Measurements from ENCODE around the gene COL10A1. TPM values are rescaled to one million over a fixed set of nuclear protein-coding genes. Genes with fewer than 3 reads are reported as not detected.
A peak's percentile ranks its signal among the peaks of the same experiment; 100 is the strongest.
"Not testable (repeated sequence)": the region's sequence is repeated elsewhere in the genome, so short reads cannot be mapped to it uniquely, and the experiment has no call there.

Gene COL10A1
- total RNA-seq, 1 donor from 2014 or later = not detected

- no peaks in the 10 kb centered on the region for H3K36me3 Mint-ChIP-seq (ENCODE audit: unreplicated experiment)
- peaks cover 7% of the 10 kb centered on the region for H3K9me3 Mint-ChIP-seq (ENCODE audit: unreplicated experiment)
- TF ChIP-seq CTCF (IDR thresholded peaks at IDR 0.05; ENCODE audit: partially characterized antibody, unreplicated experiment) = no peak
- DNase-seq = no peak
- no peak overlapping the region for H3K4me3 Mint-ChIP-seq (ENCODE audit: unreplicated experiment)
- peaks cover 3% of the 10 kb centered on the region for H3K27me3 Mint-ChIP-seq (ENCODE audit: unreplicated experiment)
- H3K4me1 Mint-ChIP-seq (ENCODE audit: low read depth, unreplicated experiment) = no peaks in the 10 kb centered on the region
- no peak overlapping the region for H3K27ac Mint-ChIP-seq (ENCODE audit: unreplicated experiment)
Measured at GRCh38 chr6:116099036-116099435, 26.9 kb downstream of the COL10A1 start.

GRCh38 chr6:116096979-116097816, 28.7 kb downstream of the COL10A1 start:
- H3K4me1 Mint-ChIP-seq (ENCODE audit: low read depth, unreplicated experiment) = no peaks in the 10 kb centered on the region
- no peak overlapping the region for H3K4me3 Mint-ChIP-seq (ENCODE audit: unreplicated experiment)
- H3K36me3 Mint-ChIP-seq (ENCODE audit: unreplicated experiment) = peaks cover 5% of the 10 kb centered on the region
- H3K27me3 Mint-ChIP-seq (ENCODE audit: unreplicated experiment) = peaks cover 3% of the 10 kb centered on the region
- peak; percentile 40 for TF ChIP-seq CTCF (IDR thresholded peaks at IDR 0.05; ENCODE audit: partially characterized antibody, unreplicated experiment)
- H3K9me3 Mint-ChIP-seq (ENCODE audit: unreplicated experiment) = peaks cover 7% of the 10 kb centered on the region
- no peak for DNase-seq
- H3K27ac Mint-ChIP-seq (ENCODE audit: unreplicated experiment) = no peak overlapping the region

- not testable (repeated sequence) for H3K4me3 Mint-ChIP-seq (ENCODE audit: unreplicated experiment); H3K36me3 Mint-ChIP-seq (ENCODE audit: unreplicated experiment); H3K9me3 Mint-ChIP-seq (ENCODE audit: unreplicated experiment); H3K27me3 Mint-ChIP-seq (ENCODE audit: unreplicated experiment); H3K4me1 Mint-ChIP-seq (ENCODE audit: low read depth, unreplicated experiment); DNase-seq; H3K27ac Mint-ChIP-seq (ENCODE audit: unreplicated experiment)
Measured at GRCh38 chr6:116096048-116096759, 29.7 kb downstream of the COL10A1 start.

GRCh38 chr6:116094041-116094440, 31.9 kb downstream of the COL10A1 start:
- no peaks in the 10 kb centered on the region for H3K27me3 Mint-ChIP-seq (ENCODE audit: unreplicated experiment)
- no peak overlapping the region for H3K4me3 Mint-ChIP-seq (ENCODE audit: unreplicated experiment)
- no peaks in the 10 kb centered on the region for H3K4me1 Mint-ChIP-seq (ENCODE audit: low read depth, unreplicated experiment)
- no peak for DNase-seq
- peaks cover 9% of the 10 kb centered on the region for H3K9me3 Mint-ChIP-seq (ENCODE audit: unreplicated experiment)
- no peak overlapping the region for H3K27ac Mint-ChIP-seq (ENCODE audit: unreplicated experiment)
- TF ChIP-seq CTCF (IDR thresholded peaks at IDR 0.05; ENCODE audit: partially characterized antibody, unreplicated experiment) = no peak
- H3K36me3 Mint-ChIP-seq (ENCODE audit: unreplicated experiment) = peaks cover 13% of the 10 kb centered on the region

GRCh38 chr6:116090251-116090650, 35.7 kb downstream of the COL10A1 start:
- H3K27ac Mint-ChIP-seq (ENCODE audit: unreplicated experiment) = no peak overlapping the region
- H3K4me3 Mint-ChIP-seq (ENCODE audit: unreplicated experiment) = no peak overlapping the region
- no peak for DNase-seq
- no peak for TF ChIP-seq CTCF (IDR thresholded peaks at IDR 0.05; ENCODE audit: partially characterized antibody, unreplicated experiment)
- peaks cover 13% of the 10 kb centered on the region for H3K36me3 Mint-ChIP-seq (ENCODE audit: unreplicated experiment)
- H3K27me3 Mint-ChIP-seq (ENCODE audit: unreplicated experiment) = peaks cover 2% of the 10 kb centered on the region
- peaks cover 5% of the 10 kb centered on the region for H3K9me3 Mint-ChIP-seq (ENCODE audit: unreplicated experiment)
- H3K4me1 Mint-ChIP-seq (ENCODE audit: low read depth, unreplicated experiment) = peaks cover 6% of the 10 kb centered on the region
